Thyroid gland (tissue), 4 donors: ENCODE measurements around the gene TMCO1.

Experiments used
- POLR2A ChIP-seq, 2 donors: fragments of 450-650 bp; IDR thresholded peaks; one replicate each; pipeline ENCODE4 v1.6.1; 2017; ENCODE audit warnings: antibody characterized with exemption in 2 of 2, mild to moderate bottlenecking in 2 of 2, moderate library complexity in 1 of 2
- TF ChIP-seq, protein P1 (sequence below), 6 experiments: fragments of 200-600 bp in 3 of 6; fragments of 450-650 bp in 3 of 6; sonication (generic) in 3 of 6; IDR thresholded peaks; one replicate each; pipeline ENCODE4 v1.5.1; 2016 to 2019; ENCODE audit warnings: antibody characterized with exemption in 6 of 6, mild to moderate bottlenecking in 2 of 6, inconsistent platforms in 1 of 6, moderate library complexity in 1 of 6

DNA sequence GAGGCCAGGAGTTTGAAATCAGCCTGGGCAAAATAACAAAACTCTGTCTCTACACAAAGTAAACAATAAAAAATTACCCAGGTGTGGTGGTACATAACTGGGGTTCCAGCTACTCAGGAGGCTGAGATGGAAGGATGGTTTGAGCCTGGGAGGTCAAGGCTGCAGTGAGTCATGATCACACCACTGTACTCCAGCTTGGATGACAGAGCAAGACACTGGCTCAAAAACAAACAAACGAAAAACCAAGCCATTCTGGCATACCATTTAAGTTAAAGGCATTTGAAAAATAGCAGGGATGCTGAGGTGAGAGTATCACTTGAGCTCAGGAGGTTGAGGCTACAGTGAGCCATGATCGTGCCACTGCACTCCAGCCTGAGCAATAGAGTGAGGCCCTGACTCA, 65.0 kb downstream of the TMCO1 start:
- TF ChIP-seq POLR2A (IDR thresholded peaks at IDR 0.05), result no peak
- TF ChIP-seq, protein P1, sequence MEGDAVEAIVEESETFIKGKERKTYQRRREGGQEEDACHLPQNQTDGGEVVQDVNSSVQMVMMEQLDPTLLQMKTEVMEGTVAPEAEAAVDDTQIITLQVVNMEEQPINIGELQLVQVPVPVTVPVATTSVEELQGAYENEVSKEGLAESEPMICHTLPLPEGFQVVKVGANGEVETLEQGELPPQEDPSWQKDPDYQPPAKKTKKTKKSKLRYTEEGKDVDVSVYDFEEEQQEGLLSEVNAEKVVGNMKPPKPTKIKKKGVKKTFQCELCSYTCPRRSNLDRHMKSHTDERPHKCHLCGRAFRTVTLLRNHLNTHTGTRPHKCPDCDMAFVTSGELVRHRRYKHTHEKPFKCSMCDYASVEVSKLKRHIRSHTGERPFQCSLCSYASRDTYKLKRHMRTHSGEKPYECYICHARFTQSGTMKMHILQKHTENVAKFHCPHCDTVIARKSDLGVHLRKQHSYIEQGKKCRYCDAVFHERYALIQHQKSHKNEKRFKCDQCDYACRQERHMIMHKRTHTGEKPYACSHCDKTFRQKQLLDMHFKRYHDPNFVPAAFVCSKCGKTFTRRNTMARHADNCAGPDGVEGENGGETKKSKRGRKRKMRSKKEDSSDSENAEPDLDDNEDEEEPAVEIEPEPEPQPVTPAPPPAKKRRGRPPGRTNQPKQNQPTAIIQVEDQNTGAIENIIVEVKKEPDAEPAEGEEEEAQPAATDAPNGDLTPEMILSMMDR (IDR thresholded peaks at IDR 0.05), result no peak
